Prostate gland (tissue), 2 donors: ENCODE data around the gene WDFY4.

Source experiments
- POLR2AphosphoS5 ChIP-seq: sonication (generic); formaldehyde crosslinking; IDR thresholded peaks from one replicate; pipeline ENCODE4 v1.6.1; 2017; ENCODE audit warnings: antibody characterized with exemption
- TF ChIP-seq, protein P1 (sequence below), 4 experiments: fragments of 200-600 bp in 2 of 4; fragments of 450-650 bp in 2 of 4; sonication (generic) in 2 of 4; IDR thresholded peaks; 1 replicate in 3 of 4; 2 replicates in 1 of 4; pipeline ENCODE4 v1.5.1; 2016 to 2019; ENCODE audit warnings: antibody characterized with exemption in 4 of 4, mild to moderate bottlenecking in 2 of 4, moderate library complexity in 2 of 4

DNA sequence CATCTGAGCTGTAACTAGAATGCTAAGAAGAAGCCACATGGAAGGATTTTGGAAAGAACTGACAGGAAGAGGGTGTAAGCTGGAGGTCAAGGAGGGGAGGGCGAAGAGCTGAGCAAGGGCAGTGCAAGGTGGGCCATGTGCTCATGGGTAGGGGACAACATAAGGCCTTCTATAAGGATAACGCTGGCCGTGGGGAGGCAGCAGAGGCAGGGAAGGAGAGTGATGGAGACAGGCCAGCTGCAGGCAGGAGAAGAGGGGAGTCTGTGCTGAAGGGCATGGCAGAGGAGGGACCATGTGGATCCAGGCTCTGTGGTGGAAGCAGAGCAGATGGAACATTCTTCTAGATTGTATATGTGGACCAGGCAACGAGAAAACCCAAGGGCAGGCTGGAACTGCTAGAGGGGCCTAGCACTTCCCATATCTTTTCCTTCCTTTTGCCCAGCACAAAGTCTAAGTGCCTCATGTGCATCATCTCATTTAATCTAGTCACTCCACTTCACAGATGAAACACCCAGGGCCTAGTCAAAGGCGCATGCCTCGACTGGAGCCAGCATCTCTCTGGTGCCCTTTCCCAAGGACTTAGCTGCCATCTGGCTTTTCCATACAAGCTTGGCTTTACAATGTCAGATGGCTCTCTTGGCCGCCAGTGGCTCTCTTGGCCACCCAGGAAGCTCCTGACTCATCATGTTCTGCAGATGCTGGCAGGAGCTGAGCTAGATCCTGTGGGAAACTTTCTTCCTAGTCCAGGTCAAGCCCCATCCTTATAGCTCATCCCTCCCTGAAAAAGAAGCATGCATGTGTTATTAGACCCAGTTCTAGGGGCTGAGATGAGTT is 248.4 kb downstream of the WDFY4 start:
- TF ChIP-seq, protein P1, sequence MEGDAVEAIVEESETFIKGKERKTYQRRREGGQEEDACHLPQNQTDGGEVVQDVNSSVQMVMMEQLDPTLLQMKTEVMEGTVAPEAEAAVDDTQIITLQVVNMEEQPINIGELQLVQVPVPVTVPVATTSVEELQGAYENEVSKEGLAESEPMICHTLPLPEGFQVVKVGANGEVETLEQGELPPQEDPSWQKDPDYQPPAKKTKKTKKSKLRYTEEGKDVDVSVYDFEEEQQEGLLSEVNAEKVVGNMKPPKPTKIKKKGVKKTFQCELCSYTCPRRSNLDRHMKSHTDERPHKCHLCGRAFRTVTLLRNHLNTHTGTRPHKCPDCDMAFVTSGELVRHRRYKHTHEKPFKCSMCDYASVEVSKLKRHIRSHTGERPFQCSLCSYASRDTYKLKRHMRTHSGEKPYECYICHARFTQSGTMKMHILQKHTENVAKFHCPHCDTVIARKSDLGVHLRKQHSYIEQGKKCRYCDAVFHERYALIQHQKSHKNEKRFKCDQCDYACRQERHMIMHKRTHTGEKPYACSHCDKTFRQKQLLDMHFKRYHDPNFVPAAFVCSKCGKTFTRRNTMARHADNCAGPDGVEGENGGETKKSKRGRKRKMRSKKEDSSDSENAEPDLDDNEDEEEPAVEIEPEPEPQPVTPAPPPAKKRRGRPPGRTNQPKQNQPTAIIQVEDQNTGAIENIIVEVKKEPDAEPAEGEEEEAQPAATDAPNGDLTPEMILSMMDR (IDR thresholded peaks at IDR 0.05): no peak
- TF ChIP-seq POLR2AphosphoS5: no peak
